GM12878 (cell line): ENCODE results near the gene C19orf18. TPM values are rescaled to one million over a fixed set of nuclear protein-coding genes. Genes with fewer than 3 reads are reported as not detected.

ENCODE experiments used
- ATAC-seq: fragments of 200-7000 bp; cut with Tn5 transposase; 3 replicates; pipeline ENCODE4 v1.9.1; 2020; ENCODE audit warnings: mild to moderate bottlenecking, moderate library complexity
- BruUV-seq: library from RNA; stranded (reverse); fragments of 400-500 nt; replicated peaks from 2 replicates; lab custom pipeline; 2021; lab: Mats Ljungman, UMichigan
- CTCF ChIA-PET: fragments of 300-600 bp; sonication (Branson Sonifier 250); formaldehyde crosslinking; extraction: SDS; loops from one replicate; lab custom pipeline; 2021; ENCODE audit warnings: inconsistent platforms; lab: Yijun Ruan, JAX
- POLR2A ChIA-PET: fragments of 350-600 bp; formaldehyde crosslinking; extraction: SDS; loops from one replicate; lab custom pipeline; 2021; ENCODE audit warnings: inconsistent platforms; lab: Charles Lee
- RAD21 ChIA-PET: fragments of 300-600 bp; sonication (Branson Sonifier 250); formaldehyde crosslinking; loops from one replicate; lab custom pipeline; 2023; ENCODE audit warnings: antibody characterized with exemption; ENCODE audit not compliant: unreplicated experiment; lab: Charles Lee
- SMC1A ChIA-PET: fragments of 300-600 bp; sonication (Branson Sonifier 250); formaldehyde crosslinking; loops from one replicate; lab custom pipeline; 2023; ENCODE audit not compliant: unreplicated experiment, uncharacterized antibody; lab: Charles Lee
- DNase-seq: peaks from one replicate; pipeline ENCODE4 v3.0.0-alpha.2; 2011; ENCODE audit warnings: low read depth, low spot score
- FAIRE-seq: peaks from 3 replicates; lab custom pipeline; 2011; peaks lifted over from hg19 to GRCh38; lab: Jason Lieb, UNC
- H2AFZ ChIP-seq: 2 replicates; pipeline ENCODE4 v1.6.0; 2011; ENCODE audit warnings: low read depth, low read length, control low read depth; ENCODE audit not compliant: control insufficient read depth
- H3K27ac ChIP-seq: 2 replicates; pipeline ENCODE4 v1.5.1; 2011; ENCODE audit warnings: control low read depth; ENCODE audit not compliant: control insufficient read depth, insufficient read depth
- H3K27me3 ChIP-seq, 2 experiments: replicated peaks in 1 of 2; 2 replicates each; pipeline versions ENCODE4 v1.6.0 to v1.6.1; 2011; ENCODE audit warnings: low read length in 1 of 2; ENCODE audit not compliant: control insufficient read depth in 2 of 2, insufficient read depth in 2 of 2
- H3K36me3 ChIP-seq, 2 experiments: 2 replicates each; pipeline ENCODE4 v1.5.1; 2011; ENCODE audit warnings: low read length in 1 of 2; ENCODE audit not compliant: control insufficient read depth in 2 of 2, insufficient read depth in 2 of 2
- H3K4me1 ChIP-seq: 2 replicates; pipeline ENCODE4 v1.6.1; 2011; ENCODE audit warnings: mild to moderate bottlenecking, low read length, moderate library complexity, mixed read lengths; ENCODE audit not compliant: control insufficient read depth, insufficient read depth
- H3K4me2 ChIP-seq: 2 replicates; pipeline ENCODE4 v1.6.0; 2011; ENCODE audit warnings: control low read depth; ENCODE audit not compliant: control insufficient read depth, insufficient read depth
- H3K4me3 ChIP-seq: fragments of 200-600 bp; sonication (generic); 2 replicates; pipeline ENCODE4 v1.5.1; 2016
- H3K79me2 ChIP-seq: 2 replicates; pipeline ENCODE4 v1.6.0; 2011; ENCODE audit warnings: low read length; ENCODE audit not compliant: control insufficient read depth, insufficient read depth
- H3K9ac ChIP-seq: 2 replicates; pipeline ENCODE4 v1.8.0; 2011; ENCODE audit warnings: low read length, control low read depth, mixed read lengths; ENCODE audit not compliant: control insufficient read depth, insufficient read depth
- H3K9me3 ChIP-seq: replicated peaks from 3 replicates; pipeline ENCODE4 v1.5.1; 2011; ENCODE audit warnings: mild to moderate bottlenecking, low read length; ENCODE audit not compliant: control insufficient read depth, insufficient read depth
- H4K20me1 ChIP-seq: 2 replicates; pipeline ENCODE4 v1.6.0; 2011; ENCODE audit not compliant: control insufficient read depth, insufficient read depth
- CEBPZ ChIP-seq: fragments of 150-350 bp; IDR thresholded peaks from 2 replicates; pipeline ENCODE4 v1.6.1; 2016; ENCODE audit warnings: low read depth, low read length
- CREM ChIP-seq: IDR thresholded peaks from 2 replicates; pipeline ENCODE4 v1.6.1; 2014; ENCODE audit warnings: antibody characterized with exemption, low read depth
- CTCF ChIP-seq, 3 experiments: IDR thresholded peaks in 2 of 3; conservative IDR thresholded peaks in 1 of 3; 2 replicates each; pipeline ENCODE4 v1.5.1; 2011; ENCODE audit warnings: low read depth in 3 of 3, low read length in 3 of 3, mild to moderate bottlenecking in 3 of 3, control low read depth in 2 of 3, moderate library complexity in 2 of 3, inconsistent platforms in 1 of 3, mixed read lengths in 1 of 3; ENCODE audit not compliant: control insufficient read depth in 2 of 3, insufficient read depth in 1 of 3; ENCODE audit errors: extremely low read depth in 1 of 3
- EED ChIP-seq: sonication (generic); IDR thresholded peaks from 2 replicates; pipeline ENCODE4 v1.6.1; 2016; ENCODE audit warnings: antibody characterized with exemption, low read depth
- ETV6 ChIP-seq, 2 experiments: fragments of 450-650 bp in 1 of 2; IDR thresholded peaks in 1 of 2; conservative IDR thresholded peaks in 1 of 2; 2 replicates each; pipeline ENCODE4 v1.6.1; 2014; ENCODE audit warnings: antibody characterized with exemption in 1 of 2, borderline replicate concordance in 1 of 2, low read depth in 1 of 2, mild to moderate bottlenecking in 1 of 2, moderate library complexity in 1 of 2
- FOS ChIP-seq: IDR thresholded peaks from 3 replicates; pipeline ENCODE4 v1.6.1; 2011; ENCODE audit warnings: borderline replicate concordance; ENCODE audit not compliant: insufficient read length; ENCODE audit errors: extremely low read depth
- FOXM1 ChIP-seq: IDR thresholded peaks from 2 replicates; pipeline ENCODE4 v1.6.1; 2012; ENCODE audit warnings: low read depth, mild to moderate bottlenecking, inconsistent platforms, low read length, moderate library complexity
- POLR2AphosphoS5 ChIP-seq: IDR thresholded peaks from 2 replicates; pipeline ENCODE4 v1.6.1; 2011; ENCODE audit warnings: mild to moderate bottlenecking, low read length, inconsistent platforms
- RBBP5 ChIP-seq: fragments of 200-600 bp; sonication (generic); conservative IDR thresholded peaks from 2 replicates; pipeline ENCODE4 v1.6.1; 2016
- SMAD1 ChIP-seq: fragments of 450-650 bp; IDR thresholded peaks from 2 replicates; pipeline ENCODE4 v1.6.1; 2018; ENCODE audit warnings: mild to moderate bottlenecking, low read depth; ENCODE audit not compliant: partially characterized antibody
- SUZ12 ChIP-seq: fragments of 200-600 bp; sonication (generic); IDR thresholded peaks from one replicate; pipeline ENCODE4 v1.6.1; 2018; ENCODE audit warnings: antibody characterized with exemption, mild to moderate bottlenecking; ENCODE audit not compliant: unreplicated experiment
- USF2 ChIP-seq: IDR thresholded peaks from 2 replicates; pipeline ENCODE4 v1.6.1; 2011; ENCODE audit warnings: low read depth, low read length, improper control_type of control experiment, borderline replicate concordance
- ZNF622 ChIP-seq: fragments of 450-650 bp; IDR thresholded peaks from 2 replicates; pipeline ENCODE4 v1.6.1; 2017; ENCODE audit warnings: mild to moderate bottlenecking, inconsistent platforms
- ZSCAN29 ChIP-seq: fragments of 450-650 bp; IDR thresholded peaks from 2 replicates; pipeline ENCODE4 v1.6.1; 2017; ENCODE audit warnings: mild to moderate bottlenecking, moderate library complexity
- ZZZ3 ChIP-seq: IDR thresholded peaks from 2 replicates; pipeline ENCODE4 v1.6.1; 2011; ENCODE audit warnings: low read depth; ENCODE audit not compliant: control insufficient read depth, insufficient read length
- WGBS: methylation state at CpG from one replicate; pipeline ENCODE4 v1.1.6; 2016; ENCODE audit warnings: low lambda C conversion rate; ENCODE audit not compliant: insufficient replicate concordance, insufficient coverage; ENCODE audit errors: missing lambda C conversion rate; 5-methylcytosine and 5-hydroxymethylcytosine counted together
- in situ Hi-C: fragments of 300-500 bp; cut with MboI; formaldehyde crosslinking; loops from 9 replicates; pipeline ENCODE4 v1.14.3; 2018; ENCODE audit warnings: mixed read lengths
- intact Hi-C: fragments of 100-400 bp; cut with micrococcal nuclease; formaldehyde crosslinking; loops from one replicate; pipeline ENCODE4 v1.14.2; 2022; ENCODE audit not compliant: unreplicated experiment
- polyA plus RNA-seq, 11 experiments: library from polyadenylated mRNA; depleted of rRNA in 4 of 11; unstranded in 6 of 11; stranded (reverse) in 5 of 11; fragments of >200 nt; fragmentation: Nextera tagmentation in 4 of 11; fragmentation: Illumina TruSeq in 1 of 11; extraction: Ambion mirVana in 4 of 11; extraction: Trizol in 1 of 11; gene quantifications; 1 replicate in 1 of 11; 2 replicates in 10 of 11; pipeline versions ENCODE4 v1.2.1 to v1.2.3, GENCODE V29; 2011 to 2016; ENCODE audit warnings: inconsistent platforms in 2 of 11, missing spikeins in 2 of 11, low read depth in 1 of 11
- total RNA-seq, 4 experiments: library from RNA; depleted of rRNA in 3 of 4; stranded (reverse); fragments of >200 nt in 3 of 4; fragmentation: Illumina TruSeq in 1 of 4; extraction: Trizol in 1 of 4; gene quantifications; 2 replicates each; pipeline versions ENCODE4 v1.2.1 to v1.2.3, GENCODE V29; 2013 to 2021

Gene C19orf18
- total and polyA plus RNA-seq, 10 of the 15 experiments (the other 5 are each of a cell fraction or from before 2014, with no cell fraction given): 0.12 to 0.29 (median 0.21) TPM; not detected in 7

- TF ChIP-seq CTCF (IDR thresholded peaks at IDR 0.05 in 2 of 3, conservative IDR thresholded peaks at IDR 0.05 in 1 of 3; ENCODE audit: control insufficient read depth in 2 of 3, extremely low read depth in 1 of 3, insufficient read depth in 1 of 3, low read depth in 3 of 3, low read length in 3 of 3) (no peak), SMAD1 (no peak), ETV6 (conservative IDR thresholded peaks at IDR 0.05 in 1 of 2, IDR thresholded peaks at IDR 0.05 in 1 of 2; ENCODE audit: borderline replicate concordance in 1 of 2, low read depth in 1 of 2) (no peak)
These were observed 12.5 kb downstream of the C19orf18 start (continued) for GRCh38 chr19:57961785-57962184.

GRCh38 chr19:57954996-57955395 lies 19.3 kb downstream of the C19orf18 start:
- Histone ChIP-seq H3K9me3 (peaks cover 9% of the 10 kb centered on the region; the same call in 2 of the 3 replicates), H3K27ac (no peak overlapping the region), H3K36me3 (no peaks in the 10 kb centered on the region), H3K4me1 (no peaks in the 10 kb centered on the region), H2AFZ (no peak overlapping the region), H3K4me2 (no peak overlapping the region), H3K4me3 (no peak overlapping the region), H3K27me3 (no peaks in the 10 kb centered on the region), H4K20me1 (no peaks in the 10 kb centered on the region), H3K9ac (no peak overlapping the region), H3K79me2 (no peaks in the 10 kb centered on the region)
- intact Hi-C loops: no loop called here
- POLR2A ChIA-PET: no interaction called here
- 50% methylated on average over 4 of the region's 4 CpGs for WGBS
- BruUV-seq: no TSS peak
- CTCF ChIA-PET: no interaction called here
- SMC1A ChIA-PET: no interaction called here
- DNase-seq: no peak
- FAIRE-seq: no peak
- no peak for ATAC-seq
- in situ Hi-C loops: no loop called here
- RAD21 ChIA-PET: no interaction called here
- TF ChIP-seq CEBPZ (no peak), FOXM1 (no peak), ZNF622 (no peak), FOS (no peak), RBBP5 (no peak), POLR2AphosphoS5 (no peak), ZSCAN29 (no peak), USF2 (no peak), EED (no peak), ZZZ3 (no peak), CREM (no peak), SUZ12 (no peak)
